Keratinocyte (primary cell): ENCODE measurements around the gene SRRM5.

Experiments
- EZH2 ChIP-seq: IDR thresholded peaks from one replicate; pipeline ENCODE4 v1.6.1; 2012; ENCODE audit warnings: inconsistent platforms, mild to moderate bottlenecking, low read length, moderate library complexity
- TF ChIP-seq, protein P1 (sequence below), 3 experiments: IDR thresholded peaks in 1 of 3; conservative IDR thresholded peaks in 1 of 3; optimal IDR thresholded peaks in 1 of 3; 2 replicates in 2 of 3; 3 replicates in 1 of 3; pipeline versions ENCODE3 to v1.5.1; 2011; ENCODE audit warnings: low read length in 3 of 3, mild to moderate bottlenecking in 3 of 3, moderate library complexity in 2 of 3, control low read depth in 1 of 3, inconsistent platforms in 1 of 3; ENCODE audit not compliant: insufficient read depth in 2 of 3; ENCODE audit errors: extremely low read depth in 1 of 3

DNA sequence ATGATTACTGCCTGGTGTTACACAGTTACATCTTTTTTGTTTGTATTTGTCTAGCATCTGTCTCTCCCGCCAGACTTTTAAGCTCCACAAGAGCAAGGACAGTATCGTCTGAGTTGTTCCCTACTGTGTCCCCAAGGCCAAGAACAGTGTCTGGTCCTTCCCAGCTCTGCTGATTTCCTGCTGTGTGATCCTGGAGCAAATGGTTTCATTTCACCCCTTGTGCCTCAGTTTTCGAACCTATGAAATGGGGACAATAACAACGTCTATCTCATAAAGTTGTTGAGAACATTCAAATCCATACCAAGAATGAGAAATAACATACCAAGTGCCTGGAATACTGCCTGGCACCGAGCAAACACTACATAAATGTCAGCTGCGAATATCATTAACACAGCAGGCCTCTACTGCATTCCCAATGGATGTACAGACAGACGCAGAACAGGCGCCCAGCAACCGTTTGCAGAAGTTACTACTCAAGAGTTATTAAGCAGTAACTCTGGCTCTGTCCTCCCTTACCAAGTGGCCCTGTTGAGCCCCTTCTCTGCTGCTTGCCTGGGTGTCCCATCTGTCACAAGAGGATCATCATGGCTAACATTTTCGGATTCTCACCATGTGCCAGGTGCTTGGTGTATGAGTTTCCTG, 48.0 kb upstream of the SRRM5 start:
- TF ChIP-seq EZH2, result no peak
- TF ChIP-seq, protein P1, sequence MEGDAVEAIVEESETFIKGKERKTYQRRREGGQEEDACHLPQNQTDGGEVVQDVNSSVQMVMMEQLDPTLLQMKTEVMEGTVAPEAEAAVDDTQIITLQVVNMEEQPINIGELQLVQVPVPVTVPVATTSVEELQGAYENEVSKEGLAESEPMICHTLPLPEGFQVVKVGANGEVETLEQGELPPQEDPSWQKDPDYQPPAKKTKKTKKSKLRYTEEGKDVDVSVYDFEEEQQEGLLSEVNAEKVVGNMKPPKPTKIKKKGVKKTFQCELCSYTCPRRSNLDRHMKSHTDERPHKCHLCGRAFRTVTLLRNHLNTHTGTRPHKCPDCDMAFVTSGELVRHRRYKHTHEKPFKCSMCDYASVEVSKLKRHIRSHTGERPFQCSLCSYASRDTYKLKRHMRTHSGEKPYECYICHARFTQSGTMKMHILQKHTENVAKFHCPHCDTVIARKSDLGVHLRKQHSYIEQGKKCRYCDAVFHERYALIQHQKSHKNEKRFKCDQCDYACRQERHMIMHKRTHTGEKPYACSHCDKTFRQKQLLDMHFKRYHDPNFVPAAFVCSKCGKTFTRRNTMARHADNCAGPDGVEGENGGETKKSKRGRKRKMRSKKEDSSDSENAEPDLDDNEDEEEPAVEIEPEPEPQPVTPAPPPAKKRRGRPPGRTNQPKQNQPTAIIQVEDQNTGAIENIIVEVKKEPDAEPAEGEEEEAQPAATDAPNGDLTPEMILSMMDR (optimal IDR thresholded peaks at IDR 0.05 in 1 of 3, IDR thresholded peaks at IDR 0.05 in 1 of 3, conservative IDR thresholded peaks at IDR 0.05 in 1 of 3; ENCODE audit: extremely low read depth in 1 of 3, insufficient read depth in 2 of 3, low read length in 3 of 3), result no peak
